Gastrocnemius medialis (tissue), 4 donors: Measurements from ENCODE around the gene RPS6KA2. TPM values are rescaled to one million over a fixed set of nuclear protein-coding genes. Genes with fewer than 3 reads are reported as not detected.

Experiments
- ATAC-seq, 2 donors: fragments of 150-250 bp; one replicate each; pipeline ENCODE4 v1.9.1; 2016
- DNase-seq, 2 donors: peaks; one replicate each; pipeline ENCODE4 v3.0.0-alpha.2; 2019
- H3K27ac ChIP-seq, 4 donors: fragments of 200-600 bp; sonication (generic); 1 replicate in 1 of 4; 2 replicates in 3 of 4; pipeline ENCODE4 v1.5.1; 2016 to 2018; ENCODE audit warnings: mild to moderate bottlenecking in 2 of 4, moderate library complexity in 1 of 4
- H3K27me3 ChIP-seq, 3 donors: fragments of 200-600 bp; sonication (generic) in 2 of 3; 1 replicate in 1 of 3; 2 replicates in 2 of 3; pipeline versions ENCODE4 v1.5.1 to v1.6.0; 2016 to 2019; ENCODE audit warnings: mild to moderate bottlenecking in 1 of 3, moderate library complexity in 1 of 3
- H3K36me3 ChIP-seq, 2 donors: fragments of 200-600 bp; sonication (generic) in 1 of 2; one replicate each; pipeline ENCODE4 v1.5.1; 2017 to 2018
- H3K4me1 ChIP-seq, 2 donors: fragments of 200-600 bp; sonication (generic) in 1 of 2; one replicate each; pipeline ENCODE4 v1.5.1; 2016 to 2017; ENCODE audit warnings: mild to moderate bottlenecking in 2 of 2
- H3K4me3 ChIP-seq, 4 donors: fragments of 200-600 bp; sonication (generic) in 3 of 4; 1 replicate in 1 of 4; 2 replicates in 3 of 4; pipeline ENCODE4 v1.5.1; 2016 to 2019; ENCODE audit warnings: mild to moderate bottlenecking in 2 of 4
- H3K9me3 ChIP-seq, 3 donors: fragments of 200-600 bp; sonication (generic) in 2 of 3; 1 replicate in 1 of 3; 2 replicates in 2 of 3; pipeline ENCODE4 v1.5.1; 2016 to 2019
- POLR2A ChIP-seq, 2 donors: fragments of 450-650 bp; IDR thresholded peaks; one replicate each; pipeline ENCODE4 v1.6.1; 2017; ENCODE audit warnings: antibody characterized with exemption in 2 of 2, mild to moderate bottlenecking in 2 of 2, moderate library complexity in 2 of 2
- in situ Hi-C, 4 donors: fragments of 200-750 bp; cut with MboI; loops; one replicate each; pipeline versions ENCODE4 v1.15.0 to v1.8.0; 2017; ENCODE audit warnings: low sequenced_read_pairs in 4 of 4
- intact Hi-C: fragments of 100-400 bp; cut with DNase I; formaldehyde crosslinking; loops from one replicate; pipeline ENCODE4 v1.15.1; 2023; ENCODE audit warnings: low total_unique reads
- total RNA-seq, 4 donors: library from RNA; depleted of rRNA; stranded (reverse); fragments of >200 nt; gene quantifications; one replicate each; pipeline versions ENCODE4 v1.1.0 to v1.2.3, GENCODE V29; 2016
- TF ChIP-seq, protein P1 (sequence below), 5 experiments: fragments of 450-650 bp in 3 of 5; fragments of 200-600 bp in 2 of 5; sonication (generic) in 2 of 5; IDR thresholded peaks in 4 of 5; conservative IDR thresholded peaks in 1 of 5; 1 replicate in 4 of 5; 2 replicates in 1 of 5; pipeline ENCODE4 v1.5.1; 2016 to 2019; ENCODE audit warnings: antibody characterized with exemption in 5 of 5, mild to moderate bottlenecking in 3 of 5, moderate library complexity in 3 of 5

Gene RPS6KA2
- total RNA-seq, 4 donors from 2014 or later = 18.7 to 35.7 (median 27.4) TPM

DNA sequence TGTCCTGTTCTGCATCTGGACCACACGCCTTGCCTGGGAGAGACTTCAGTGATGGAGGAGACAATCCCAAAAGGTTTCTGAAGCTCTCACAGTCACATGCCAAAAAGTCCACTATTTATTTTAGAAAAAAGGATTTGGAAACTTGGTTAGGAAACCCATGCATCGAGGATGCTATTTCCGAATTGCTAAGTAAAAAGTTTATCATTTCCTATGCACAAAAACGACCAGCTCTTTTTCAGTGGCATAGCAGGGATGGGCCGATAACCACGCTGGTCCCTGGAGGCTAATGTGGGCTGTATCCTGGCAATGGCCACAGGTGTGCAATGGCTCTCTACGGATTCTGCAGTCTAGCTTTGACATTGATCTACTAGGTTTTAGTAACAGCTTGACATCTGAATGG is 74.5 kb downstream of the RPS6KA2 start:
- H3K36me3 ChIP-seq = no peaks in the 10 kb centered on the region
- intact Hi-C loops = no loop called here
- in situ Hi-C loops = loop anchor here in 1 of 4 donors (10.0 kb wide), 1 partner anchor 82 kb away; no protein-coding TSS in a partner anchor
- ATAC-seq = no peak
- no peak overlapping the region for H3K4me3 ChIP-seq
- H3K27me3 ChIP-seq = no peaks in the 10 kb centered on the region
- DNase-seq = no peak
- H3K27ac ChIP-seq = peak overlapping the region; percentile 38 to 91 (median 86)
- H3K9me3 ChIP-seq = no peaks in the 10 kb centered on the region
- H3K4me1 ChIP-seq = peaks cover 21 to 45% of the 10 kb centered on the region in 2 donors
- TF ChIP-seq, protein P1, sequence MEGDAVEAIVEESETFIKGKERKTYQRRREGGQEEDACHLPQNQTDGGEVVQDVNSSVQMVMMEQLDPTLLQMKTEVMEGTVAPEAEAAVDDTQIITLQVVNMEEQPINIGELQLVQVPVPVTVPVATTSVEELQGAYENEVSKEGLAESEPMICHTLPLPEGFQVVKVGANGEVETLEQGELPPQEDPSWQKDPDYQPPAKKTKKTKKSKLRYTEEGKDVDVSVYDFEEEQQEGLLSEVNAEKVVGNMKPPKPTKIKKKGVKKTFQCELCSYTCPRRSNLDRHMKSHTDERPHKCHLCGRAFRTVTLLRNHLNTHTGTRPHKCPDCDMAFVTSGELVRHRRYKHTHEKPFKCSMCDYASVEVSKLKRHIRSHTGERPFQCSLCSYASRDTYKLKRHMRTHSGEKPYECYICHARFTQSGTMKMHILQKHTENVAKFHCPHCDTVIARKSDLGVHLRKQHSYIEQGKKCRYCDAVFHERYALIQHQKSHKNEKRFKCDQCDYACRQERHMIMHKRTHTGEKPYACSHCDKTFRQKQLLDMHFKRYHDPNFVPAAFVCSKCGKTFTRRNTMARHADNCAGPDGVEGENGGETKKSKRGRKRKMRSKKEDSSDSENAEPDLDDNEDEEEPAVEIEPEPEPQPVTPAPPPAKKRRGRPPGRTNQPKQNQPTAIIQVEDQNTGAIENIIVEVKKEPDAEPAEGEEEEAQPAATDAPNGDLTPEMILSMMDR (IDR thresholded peaks at IDR 0.05 in 4 of 5, conservative IDR thresholded peaks at IDR 0.05 in 1 of 5) = no peak
- TF ChIP-seq POLR2A (IDR thresholded peaks at IDR 0.05) = no peak

DNA sequence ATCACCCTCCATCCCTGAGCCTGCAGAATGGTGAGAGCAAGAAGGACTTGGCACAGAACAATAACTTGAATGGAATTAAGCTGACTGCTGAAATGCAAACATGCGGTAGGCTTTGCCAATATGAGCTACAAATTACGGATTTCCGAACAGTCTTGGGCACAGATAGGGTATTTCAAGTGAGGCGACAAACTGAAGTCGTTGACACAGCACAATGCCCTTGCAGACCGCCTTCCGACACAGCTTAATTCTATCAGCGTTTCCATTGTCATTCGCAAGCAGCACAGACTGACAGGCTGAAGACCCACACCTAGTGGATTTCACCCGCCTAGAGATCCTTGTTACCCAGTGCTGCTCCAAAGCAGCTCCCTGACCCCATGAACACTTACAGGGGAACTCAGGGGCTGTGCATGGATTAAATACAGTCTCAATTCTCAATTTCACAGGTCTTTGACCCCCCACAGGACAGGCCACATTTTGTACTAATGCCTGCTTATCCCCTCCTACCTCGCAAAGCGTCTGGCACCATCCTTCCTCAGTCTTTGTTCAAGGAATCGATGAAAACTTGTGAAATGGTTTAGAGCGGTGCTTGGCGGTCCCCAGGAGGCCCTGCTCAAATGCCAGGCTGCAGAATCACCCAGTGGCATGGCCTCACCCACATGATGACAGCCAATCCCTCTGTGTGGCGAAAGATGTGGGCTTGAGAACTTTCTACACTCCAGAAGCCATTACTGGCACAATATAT is 75.1 kb downstream of the RPS6KA2 start:
- DNase-seq (no peak), ATAC-seq (no peak)
- no peaks in the 10 kb centered on the region for H3K9me3 ChIP-seq
- intact Hi-C loops = no loop called here
- H3K27me3 ChIP-seq = no peaks in the 10 kb centered on the region
- H3K36me3 ChIP-seq = no peaks in the 10 kb centered on the region
- H3K4me3 ChIP-seq = no peak overlapping the region
- peaks cover 15 to 40% of the 10 kb centered on the region in 2 donors for H3K4me1 ChIP-seq
- TF ChIP-seq, protein P1 (IDR thresholded peaks at IDR 0.05 in 4 of 5, conservative IDR thresholded peaks at IDR 0.05 in 1 of 5) = no peak
- TF ChIP-seq POLR2A (IDR thresholded peaks at IDR 0.05) = no peak
- in situ Hi-C loops = loop anchor here in 1 of 4 donors (10.0 kb wide), 1 partner anchor 83 kb away; no protein-coding TSS in a partner anchor
- H3K27ac ChIP-seq = peak overlapping the region in 2 of 4 donors; percentile 86 to 91

DNA sequence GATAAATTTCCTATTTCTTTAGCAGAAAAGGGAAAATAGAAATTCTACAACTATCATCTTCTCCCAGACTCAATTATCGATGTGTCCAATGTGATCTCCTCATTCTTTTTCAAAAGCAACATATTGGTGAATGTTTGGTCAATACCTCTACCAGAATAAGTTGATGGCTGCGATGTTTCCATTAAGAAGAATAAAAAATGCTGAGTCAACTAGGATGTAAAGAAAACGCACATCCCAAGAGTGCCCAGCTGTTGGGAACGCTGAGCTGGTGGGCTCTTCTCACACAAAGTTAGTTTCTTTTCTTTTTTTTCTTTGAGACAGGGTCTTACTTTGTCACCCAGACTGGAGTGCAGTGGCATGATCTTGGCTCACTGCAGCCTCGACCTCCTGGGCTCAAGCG is 80.4 kb downstream of the RPS6KA2 start:
- no peak for DNase-seq
- H3K4me1 ChIP-seq = peaks cover 4 to 13% of the 10 kb centered on the region in 2 donors
- H3K27me3 ChIP-seq = no peaks in the 10 kb centered on the region
- H3K27ac ChIP-seq = no peak overlapping the region
- no peaks in the 10 kb centered on the region for H3K36me3 ChIP-seq
- no peak overlapping the region for H3K4me3 ChIP-seq
- in situ Hi-C loops = no loop called here
- intact Hi-C loops = no loop called here
- no peak for ATAC-seq
- no peaks in the 10 kb centered on the region for H3K9me3 ChIP-seq
- TF ChIP-seq, protein P1 (IDR thresholded peaks at IDR 0.05 in 4 of 5, conservative IDR thresholded peaks at IDR 0.05 in 1 of 5) = no peak
- TF ChIP-seq POLR2A (IDR thresholded peaks at IDR 0.05) = no peak

DNA sequence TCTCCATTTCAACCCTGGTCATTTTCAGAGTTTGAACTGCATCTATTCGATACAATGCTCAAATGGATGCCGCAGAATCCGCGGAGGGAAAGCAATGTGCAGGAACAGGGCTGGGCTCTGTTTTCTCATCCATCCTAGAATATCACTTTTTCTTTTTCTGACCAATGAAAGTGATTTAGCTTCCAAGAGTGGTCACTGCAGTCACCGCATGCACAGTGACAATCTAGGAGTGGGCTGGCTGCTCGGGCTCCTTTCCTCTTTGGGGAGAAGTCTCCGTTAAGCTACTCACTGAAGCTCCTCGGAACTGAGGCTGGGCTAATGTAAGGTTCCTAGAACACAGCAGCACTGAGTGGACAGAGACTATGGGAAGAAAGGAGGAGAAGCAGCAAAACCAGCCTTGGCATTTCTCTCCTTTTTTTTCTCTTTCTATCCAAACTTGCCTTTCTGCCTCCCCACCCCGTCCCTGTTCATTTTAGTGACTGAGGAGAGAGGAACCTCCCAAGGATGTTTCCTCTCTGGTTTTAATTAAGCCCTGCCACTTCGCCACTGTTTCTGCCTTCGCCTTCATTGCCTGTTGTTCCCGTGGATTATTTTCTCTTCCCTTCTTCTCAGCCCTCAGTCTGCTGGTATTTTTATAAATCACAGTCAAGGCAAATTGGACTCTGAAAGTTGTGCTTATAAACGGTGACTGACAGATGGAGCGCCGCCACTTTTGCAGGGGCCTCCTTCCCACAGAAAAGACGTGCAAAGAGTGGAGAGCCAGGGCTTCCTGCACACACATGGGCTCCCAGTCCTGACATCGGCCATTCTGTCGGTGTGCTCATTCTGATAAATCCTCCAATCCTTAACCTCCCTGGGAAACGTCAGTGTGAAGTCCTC is 81.7 kb downstream of the RPS6KA2 start:
- Histone ChIP-seq H3K27me3 (no peaks in the 10 kb centered on the region), H3K4me3 (no peak overlapping the region), H3K4me1 (peaks cover 7 to 19% of the 10 kb centered on the region in 2 donors), H3K27ac (no peak overlapping the region), H3K9me3 (no peaks in the 10 kb centered on the region), H3K36me3 (no peaks in the 10 kb centered on the region)
- in situ Hi-C loops = no loop called here
- ATAC-seq = no peak
- TF ChIP-seq POLR2A (IDR thresholded peaks at IDR 0.05) = no peak
- TF ChIP-seq, protein P1 (IDR thresholded peaks at IDR 0.05 in 4 of 5, conservative IDR thresholded peaks at IDR 0.05 in 1 of 5) = no peak
- DNase-seq = no peak
- intact Hi-C loops = no loop called here
